Airway epithelial cell (primary cell): Measurements from ENCODE around the gene PSMB1. TPM values are rescaled to one million over a fixed set of nuclear protein-coding genes. Genes with fewer than 3 reads are reported as not detected.

Source experiments
- total RNA-seq: library from RNA; depleted of rRNA; stranded (reverse); fragments of >200 nt; gene quantifications from 2 replicates; pipeline ENCODE4 v1.2.3, GENCODE V29; 2015

Gene PSMB1
- total RNA-seq = 327 and 441 TPM in 2 replicates

DNA sequence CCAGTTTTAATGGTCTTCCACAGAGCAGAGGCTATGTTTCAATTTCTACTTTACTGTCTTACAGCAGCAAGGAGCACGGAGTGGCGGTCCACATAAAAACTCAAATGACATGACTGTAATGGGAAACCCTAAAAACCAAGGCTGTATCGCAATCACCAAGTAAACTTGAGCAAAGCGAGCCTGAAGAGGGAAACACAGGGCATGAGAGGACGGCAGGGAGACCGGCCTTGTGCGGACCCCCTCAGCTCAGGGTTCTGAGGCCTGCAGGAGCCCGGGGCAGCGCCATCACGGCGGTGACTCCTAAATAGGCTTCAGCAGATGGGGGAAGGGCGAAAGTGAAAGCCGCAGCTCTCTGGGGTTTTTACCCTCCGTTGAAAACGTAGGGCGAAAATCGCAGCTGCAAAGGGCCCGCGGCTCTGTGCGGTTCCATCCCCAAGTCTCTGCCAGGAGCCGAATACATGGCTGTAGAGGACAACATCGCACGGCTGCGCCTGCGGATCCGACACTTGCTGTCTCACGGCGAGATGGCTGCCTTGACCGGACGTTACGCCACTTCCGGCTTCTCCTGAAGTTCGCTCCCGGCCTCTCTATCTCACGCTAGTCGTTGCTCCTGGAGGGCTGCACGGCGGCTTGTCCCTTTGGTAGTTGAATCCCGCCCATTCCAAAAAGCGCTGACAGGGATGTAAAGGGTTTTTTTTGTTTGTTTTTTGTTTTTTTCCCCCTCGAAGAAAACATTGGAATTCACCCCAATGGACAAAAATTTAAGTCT lies at the start of gene PSMB1:
TSS of gene PSMB1 (minus strand) at position 543 of the 769 bp plus-strand sequence. CDS start at position 478, 65 bp downstream.

DNA sequence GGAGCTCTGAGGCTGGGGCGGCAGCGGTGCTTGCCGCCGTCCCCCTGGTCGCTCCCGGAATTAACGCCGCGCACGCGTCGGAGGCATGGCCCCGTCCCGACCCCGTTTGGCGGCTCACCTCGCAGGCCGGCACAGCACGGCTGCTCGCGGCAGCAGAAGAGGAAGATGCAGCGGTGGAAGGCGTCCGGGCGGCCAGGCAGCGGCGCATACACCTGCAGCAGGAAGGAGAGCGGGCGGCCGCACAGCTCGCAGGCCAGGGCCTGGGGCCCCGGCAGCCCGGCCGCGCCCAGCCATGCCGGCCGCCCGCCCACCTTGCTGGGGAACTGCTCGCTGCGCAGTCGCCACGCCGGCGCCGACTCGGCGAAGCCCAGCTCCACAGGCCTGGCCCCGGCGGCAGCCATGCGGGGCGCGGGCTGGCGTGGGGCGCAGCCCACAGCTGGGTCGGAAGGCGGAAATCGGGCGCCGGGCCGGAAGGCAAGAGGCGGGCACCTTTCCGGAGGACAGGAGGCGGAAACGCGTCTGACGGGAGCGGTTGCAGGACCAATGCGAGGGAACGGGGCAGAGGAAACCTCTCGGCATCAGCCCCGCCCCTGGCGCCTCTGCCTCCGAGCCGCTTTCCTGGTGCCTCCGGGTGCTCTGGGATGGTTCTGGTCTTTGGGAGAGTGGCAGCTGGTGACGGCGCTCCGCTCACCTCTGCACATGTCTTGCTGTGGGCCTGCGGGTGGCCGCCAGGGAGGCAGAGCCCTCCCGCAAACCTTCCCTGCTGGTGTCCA lies 31.3 kb upstream of the PSMB1 start, which contains the start of gene PDCD2:
TSS of gene PDCD2 (minus strand) at position 457 of the 773 bp plus-strand sequence. CDS start at position 401, 56 bp downstream.

DNA sequence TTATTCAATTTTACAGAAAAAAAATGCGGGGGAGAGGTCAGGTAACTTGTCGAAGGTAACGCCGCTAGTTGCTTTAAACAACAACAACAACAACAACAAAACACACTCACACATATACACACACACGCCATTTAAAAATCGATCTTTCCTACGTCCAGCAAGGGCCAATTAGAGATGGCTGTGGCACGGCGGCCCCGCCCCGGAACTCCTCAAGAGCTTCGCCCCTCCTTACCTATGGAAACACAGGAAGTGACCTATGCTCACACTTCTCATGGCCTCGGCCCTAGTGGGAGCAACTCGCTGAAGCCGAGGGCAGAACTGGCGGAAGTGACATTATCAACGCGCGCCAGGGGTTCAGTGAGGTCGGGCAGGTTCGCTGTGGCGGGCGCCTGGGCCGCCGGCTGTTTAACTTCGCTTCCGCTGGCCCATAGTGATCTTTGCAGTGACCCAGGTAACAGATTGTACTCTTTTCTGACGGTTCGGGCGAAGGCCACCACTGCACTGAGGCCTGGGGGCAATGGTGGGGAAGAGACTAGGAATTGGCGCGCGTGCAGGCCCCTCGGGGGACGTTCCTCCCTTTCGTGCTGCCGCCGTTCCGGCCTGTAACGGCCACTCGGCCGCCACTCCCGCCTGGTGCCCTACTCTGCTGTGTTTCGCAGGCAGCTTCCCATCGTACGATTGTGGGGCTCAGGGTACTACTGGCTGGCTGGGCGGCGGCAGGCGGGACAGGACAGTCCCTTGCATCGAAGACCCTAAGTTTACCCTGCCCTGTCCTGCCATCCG lies 1.1 kb upstream of the PSMB1 start, which contains the start of gene TBP:
TSS of gene TBP (plus strand) at position 357 of the 783 bp plus-strand sequence. CDS start 2,661 bp downstream, outside the sequence.

Other genes with a start within 250 kb of the PSMB1 start
- 6.1 and 11.0 TPM in 2 replicates for gene FAM120B, start 246.5 kb downstream of the PSMB1 start, total RNA-seq
- 14.5 and 15.4 TPM in 2 replicates for gene TBP, start 1.1 kb upstream of the PSMB1 start, total RNA-seq
- 86.3 and 111 TPM in 2 replicates for gene PDCD2, start 31.3 kb upstream of the PSMB1 start, total RNA-seq